H9 (cell line): Measurements from ENCODE around the gene NFKB2. TPM values are rescaled to one million over a fixed set of nuclear protein-coding genes. Genes with fewer than 3 reads are reported as not detected.

Experiments
- DNase-seq: peaks from one replicate; pipeline ENCODE4 v3.0.0-alpha.2; 2017
- H2AFZ ChIP-seq: one replicate; pipeline ENCODE4 v1.6.1; 2013; ENCODE audit warnings: mild to moderate bottlenecking, low read length, control low read depth, moderate library complexity
- H2AK5ac ChIP-seq: 2 replicates; pipeline ENCODE4 v1.6.1; 2013; ENCODE audit warnings: low read length, control low read depth, mixed read lengths; ENCODE audit not compliant: insufficient read length
- H2BK120ac ChIP-seq: one replicate; pipeline ENCODE4 v1.6.1; 2013; ENCODE audit warnings: low read depth, mild to moderate bottlenecking, low read length, control low read depth, inconsistent platforms; ENCODE audit not compliant: poor library complexity, severe bottlenecking
- H2BK12ac ChIP-seq: 2 replicates; pipeline ENCODE4 v1.6.1; 2013; ENCODE audit warnings: low read length, control low read depth, mixed read lengths, low read depth; ENCODE audit not compliant: insufficient read length
- H2BK15ac ChIP-seq: 2 replicates; pipeline ENCODE4 v1.6.1; 2013; ENCODE audit warnings: low read depth, low read length, control low read depth
- H2BK20ac ChIP-seq: one replicate; pipeline ENCODE4 v1.6.1; 2013; ENCODE audit warnings: low read depth, mild to moderate bottlenecking, low read length, control low read depth, inconsistent platforms; ENCODE audit not compliant: poor library complexity, severe bottlenecking
- H2BK5ac ChIP-seq: 2 replicates; pipeline ENCODE4 v1.6.1; 2013; ENCODE audit warnings: low read length, control low read depth, mixed read lengths; ENCODE audit not compliant: insufficient read length
- H3K14ac ChIP-seq: 2 replicates; pipeline ENCODE4 v1.6.1; 2013; ENCODE audit warnings: low read length, control low read depth; ENCODE audit not compliant: insufficient read depth
- H3K18ac ChIP-seq: 2 replicates; pipeline ENCODE4 v1.6.1; 2013; ENCODE audit warnings: low read depth, mild to moderate bottlenecking, mixed read lengths, low read length, control low read depth; ENCODE audit not compliant: insufficient read length
- H3K23ac ChIP-seq: 2 replicates; pipeline ENCODE4 v1.6.1; 2013; ENCODE audit warnings: low read length, control low read depth, mixed read lengths, low read depth; ENCODE audit not compliant: insufficient read length
- H3K23me2 ChIP-seq: 2 replicates; pipeline ENCODE4 v1.6.1; 2013; ENCODE audit warnings: low read depth, mild to moderate bottlenecking, mixed read lengths, low read length, control low read depth; ENCODE audit not compliant: insufficient read length, poor library complexity, severe bottlenecking
- H3K27ac ChIP-seq: 2 replicates; pipeline ENCODE4 v1.5.1; 2013; ENCODE audit warnings: low read length, control low read depth, mixed read lengths, low read depth; ENCODE audit not compliant: insufficient read length
- H3K27me3 ChIP-seq: 2 replicates; pipeline ENCODE4 v1.6.1; 2013; ENCODE audit warnings: low read length, control low read depth, inconsistent platforms; ENCODE audit not compliant: insufficient read depth
- H3K4ac ChIP-seq: 2 replicates; pipeline ENCODE4 v1.6.1; 2013; ENCODE audit warnings: low read depth, mild to moderate bottlenecking, control low read depth, inconsistent platforms, low read length, moderate library complexity
- H3K4me1 ChIP-seq: 2 replicates; pipeline ENCODE4 v1.6.1; 2013; ENCODE audit warnings: low read length, control low read depth, inconsistent platforms; ENCODE audit not compliant: insufficient read depth
- H3K4me2 ChIP-seq: 2 replicates; pipeline ENCODE4 v1.6.1; 2013; ENCODE audit warnings: low read length, control low read depth, mixed read lengths; ENCODE audit not compliant: insufficient read length, insufficient read depth
- H3K56ac ChIP-seq: 2 replicates; pipeline ENCODE4 v1.6.1; 2013; ENCODE audit warnings: low read depth, mild to moderate bottlenecking, mixed read lengths, low read length, control low read depth; ENCODE audit not compliant: insufficient read length
- H3K79me1 ChIP-seq: 2 replicates; pipeline ENCODE4 v1.6.1; 2013; ENCODE audit warnings: low read depth, mild to moderate bottlenecking, moderate library complexity, low read length, control low read depth, inconsistent platforms; ENCODE audit not compliant: insufficient read depth, poor library complexity, severe bottlenecking
- H3K79me2 ChIP-seq: 2 replicates; pipeline ENCODE4 v1.6.1; 2013; ENCODE audit warnings: low read length, control low read depth, inconsistent platforms; ENCODE audit not compliant: insufficient read depth
- H3K9ac ChIP-seq: 2 replicates; pipeline ENCODE4 v1.6.1; 2013; ENCODE audit warnings: low read length, control low read depth, mixed read lengths; ENCODE audit not compliant: insufficient read length; ENCODE audit errors: extremely low read depth
- H3K9me3 ChIP-seq: one replicate; pipeline ENCODE4 v1.6.1; 2013; ENCODE audit warnings: low read depth, low read length, inconsistent platforms; ENCODE audit not compliant: control insufficient read depth
- H3T11ph ChIP-seq: one replicate; pipeline ENCODE4 v1.6.1; 2013; ENCODE audit warnings: mild to moderate bottlenecking, low read length, control low read depth, inconsistent platforms
- H4K20me1 ChIP-seq: one replicate; pipeline ENCODE4 v1.6.1; 2013; ENCODE audit not compliant: control insufficient read depth, insufficient read length, insufficient read depth
- H4K5ac ChIP-seq: 2 replicates; pipeline ENCODE4 v1.6.1; 2013; ENCODE audit warnings: low read depth, mild to moderate bottlenecking, mixed read lengths, low read length, control low read depth; ENCODE audit not compliant: insufficient read length
- H4K8ac ChIP-seq: replicated peaks from 2 replicates; pipeline ENCODE4 v1.6.1; 2013; ENCODE audit warnings: low read length, control low read depth, mixed read lengths, low read depth; ENCODE audit not compliant: insufficient read length
- H4K91ac ChIP-seq: 2 replicates; pipeline ENCODE4 v1.6.1; 2013; ENCODE audit warnings: low read depth, mild to moderate bottlenecking, moderate library complexity, mixed read lengths, low read length, control low read depth; ENCODE audit not compliant: insufficient read length
- H3K27ac Mint-ChIP-seq, 3 experiments: 2 replicates in 2 of 3; 3 replicates in 1 of 3; pipeline ENCODE4 v1.8.0; 2020 to 2021; ENCODE audit warnings: mixed read lengths in 3 of 3, mild to moderate bottlenecking in 1 of 3, moderate library complexity in 1 of 3
- H3K27me3 Mint-ChIP-seq: 2 replicates; pipeline ENCODE4 v1.8.0; 2021; ENCODE audit warnings: low read depth, mild to moderate bottlenecking, moderate library complexity, mixed read lengths
- H3K36me3 Mint-ChIP-seq, 3 experiments: 2 replicates in 2 of 3; 3 replicates in 1 of 3; pipeline ENCODE4 v1.8.0; 2020 to 2021; ENCODE audit warnings: low read depth in 3 of 3, mixed read lengths in 3 of 3; ENCODE audit not compliant: insufficient read depth in 1 of 3
- H3K4me1 Mint-ChIP-seq, 2 experiments: 2 replicates each; pipeline ENCODE4 v1.8.0; 2020; ENCODE audit warnings: mixed read lengths in 2 of 2
- H3K4me3 Mint-ChIP-seq, 2 experiments: 2 replicates in 1 of 2; 3 replicates in 1 of 2; pipeline ENCODE4 v1.8.0; 2020 to 2021; ENCODE audit warnings: mild to moderate bottlenecking in 2 of 2, mixed read lengths in 2 of 2, moderate library complexity in 1 of 2
- H3K9me3 Mint-ChIP-seq, 2 experiments: 2 replicates in 1 of 2; 3 replicates in 1 of 2; pipeline ENCODE4 v1.8.0; 2020; ENCODE audit warnings: mild to moderate bottlenecking in 2 of 2, mixed read lengths in 2 of 2, moderate library complexity in 1 of 2
- CTCF ChIP-seq: fragments of 200-600 bp; sonication (generic); conservative IDR thresholded peaks from 3 replicates; pipeline ENCODE4 v1.8.0; 2021; ENCODE audit warnings: antibody characterized with exemption, mild to moderate bottlenecking
- WGBS: extraction: QIAGEN DNeasy Blood & Tissue Kit; methylation state at CpG from one replicate; pipeline ENCODE4 v1.1.7; 2013; ENCODE audit warnings: missing lambda C conversion rate, low lambda C conversion rate, mixed read lengths; ENCODE audit not compliant: insufficient read length; ENCODE audit errors: extremely low coverage; 5-methylcytosine and 5-hydroxymethylcytosine counted together
- total RNA-seq: library from RNA; stranded (reverse); gene quantifications from 2 replicates; pipeline ENCODE4 v1.2.1, GENCODE V29; 2021

The NFKB2 gene
- total RNA-seq, 1 experiment from 2014 or later: 23.7 TPM

GRCh38 chr10:102418622-102419268, 23.2 kb downstream of the NFKB2 start, which contains the start of gene PSD:
PSD (minus strand) TSS chr10:102418785; CDS start chr10:102417038, 1,747 bp downstream.
- H3K4me1 Mint-ChIP-seq: peaks cover 19 to 37% of the 10 kb centered on the region in 2 experiments
- Histone ChIP-seq H4K20me1 (no peaks in the 10 kb centered on the region), H2AK5ac (no peak within 1 kb of the TSS), H2BK120ac (no peak within 1 kb of the TSS), H3K79me1 (no peaks in the 10 kb centered on the region), H3K56ac (no peak within 1 kb of the TSS), H3K27me3 (no peaks in the 10 kb centered on the region), H2BK20ac (no peak within 1 kb of the TSS), H3K9ac (no peak within 1 kb of the TSS), H3K4ac (no peak within 1 kb of the TSS), H2BK5ac (no peak within 1 kb of the TSS), H3K23ac (no peak within 1 kb of the TSS), H3K18ac (peak within 1 kb of the TSS; percentile 58), H3K14ac (no peak within 1 kb of the TSS), H3K79me2 (no peaks in the 10 kb centered on the region), H2BK12ac (no peak within 1 kb of the TSS), H4K5ac (no peak within 1 kb of the TSS), H2BK15ac (no peak within 1 kb of the TSS), H3T11ph (no peak within 1 kb of the TSS), H3K4me2 (peak within 1 kb of the TSS; percentile 74), H4K91ac (no peak within 1 kb of the TSS), H3K9me3 (no peaks in the 10 kb centered on the region), H4K8ac (no peak within 1 kb of the TSS), H2AFZ (no peak within 1 kb of the TSS), H3K27ac (no peak within 1 kb of the TSS), H3K23me2 (peaks cover 35% of the 10 kb centered on the region), H3K4me1 (peaks cover 2% of the 10 kb centered on the region; the same call in 1 of the 2 replicates)
- peaks cover 6 to 9% (median 9%) of the 10 kb centered on the region in 3 experiments; a peak in 4 of 7 replicates for H3K36me3 Mint-ChIP-seq
- H3K27me3 Mint-ChIP-seq: peaks cover 31% of the 10 kb centered on the region
- DNase-seq: peak; percentile 78
- WGBS: no CpG with 5 or more reads among the region's 45 CpGs
- no peak; the same call in 2 of the 3 replicates for TF ChIP-seq CTCF
- peak within 1 kb of the TSS in 2 of 3 experiments; percentile 60 to 96; a peak in 4 of 7 replicates for H3K27ac Mint-ChIP-seq
- no peaks in the 10 kb centered on the region; a peak in 1 of 5 replicates for H3K9me3 Mint-ChIP-seq
- H3K4me3 Mint-ChIP-seq: peak within 1 kb of the TSS; percentile 92 to 97
